Measurements from ENCODE around the gene SASH3. TPM values are rescaled to one million over a fixed set of nuclear protein-coding genes. Genes with fewer than 3 reads are reported as not detected.

Gene SASH3
- total and polyA plus RNA-seq, 7 donors: 1.7 to 48.3 (median 6.7) TPM

DNA sequence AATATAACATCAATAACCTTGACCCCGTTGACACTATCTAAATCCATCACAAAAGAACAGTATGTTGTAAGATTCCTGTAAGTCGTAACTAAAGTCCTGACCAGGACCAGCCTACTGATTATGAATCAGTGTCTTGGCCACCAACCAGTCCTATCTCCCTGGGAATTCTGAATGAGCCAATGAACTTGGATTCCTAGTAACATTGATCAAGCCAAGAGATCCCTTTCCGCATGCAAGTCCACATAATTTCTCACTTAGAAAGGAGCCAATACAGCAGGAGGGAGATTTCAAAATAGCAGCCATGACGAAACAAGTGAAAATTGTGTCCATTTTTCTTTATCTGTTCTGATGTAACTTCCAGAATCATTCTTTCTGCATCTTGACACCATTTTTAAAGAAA lies 31.4 kb upstream of the SASH3 start:
- no peaks in the 10 kb centered on the region for H3K27me3 ChIP-seq
- 74 to 79% methylated on average over 4 of the region's 4 CpGs for WGBS, 2 donors
- no peaks in the 10 kb centered on the region for H3K36me3 ChIP-seq
- TF ChIP-seq EP300 (IDR thresholded peaks at IDR 0.05): no peak
- TF ChIP-seq POLR2AphosphoS5 (IDR thresholded peaks at IDR 0.05): peak in 3 of 4 donors; percentile 15 to 35 (median 31)
- intact Hi-C loops (cut with DNase I): no loop called here
- H3K4me1 ChIP-seq: no peaks in the 10 kb centered on the region
- peak; percentile 75 for DNase-seq
- H3K4me3 ChIP-seq: no peak overlapping the region
- H3K9me3 ChIP-seq: no peaks in the 10 kb centered on the region
- H3K27ac ChIP-seq: peak overlapping the region in 1 of 4 donors; percentile 36

DNA sequence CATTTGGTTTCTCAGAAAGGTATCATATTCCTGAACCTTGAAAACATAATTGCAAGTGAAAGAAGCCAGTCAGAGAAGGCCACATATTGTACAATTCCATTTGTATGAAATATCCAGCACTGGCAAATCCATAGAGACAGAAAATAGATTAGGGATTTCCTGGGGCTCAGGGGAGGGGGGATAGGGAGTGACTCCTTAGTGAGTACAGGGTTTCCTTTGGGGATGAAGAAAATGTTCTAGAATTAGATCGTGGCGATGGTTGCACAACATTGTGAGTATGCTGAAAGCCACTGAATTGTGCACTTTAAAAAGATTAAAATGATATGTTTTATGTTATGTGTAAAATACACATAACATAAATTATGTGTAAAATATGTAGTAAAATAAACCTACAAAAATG lies 30.7 kb upstream of the SASH3 start:
- 58 to 82% methylated on average over 2 of the region's 2 CpGs for WGBS, 2 donors
- Histone ChIP-seq H3K4me3 (no peak overlapping the region), H3K4me1 (no peaks in the 10 kb centered on the region), H3K36me3 (no peaks in the 10 kb centered on the region), H3K27me3 (no peaks in the 10 kb centered on the region), H3K27ac (peak overlapping the region in 2 of 4 donors; percentile 14 to 36), H3K9me3 (no peaks in the 10 kb centered on the region)
- no peak for DNase-seq
- no peak for TF ChIP-seq EP300 (IDR thresholded peaks at IDR 0.05)
- no peak for TF ChIP-seq CTCF (IDR thresholded peaks at IDR 0.05)
- TF ChIP-seq POLR2A (IDR thresholded peaks at IDR 0.05): no peak
- TF ChIP-seq POLR2AphosphoS5 (IDR thresholded peaks at IDR 0.05): no peak
- intact Hi-C loops (cut with DNase I): no loop called here

DNA sequence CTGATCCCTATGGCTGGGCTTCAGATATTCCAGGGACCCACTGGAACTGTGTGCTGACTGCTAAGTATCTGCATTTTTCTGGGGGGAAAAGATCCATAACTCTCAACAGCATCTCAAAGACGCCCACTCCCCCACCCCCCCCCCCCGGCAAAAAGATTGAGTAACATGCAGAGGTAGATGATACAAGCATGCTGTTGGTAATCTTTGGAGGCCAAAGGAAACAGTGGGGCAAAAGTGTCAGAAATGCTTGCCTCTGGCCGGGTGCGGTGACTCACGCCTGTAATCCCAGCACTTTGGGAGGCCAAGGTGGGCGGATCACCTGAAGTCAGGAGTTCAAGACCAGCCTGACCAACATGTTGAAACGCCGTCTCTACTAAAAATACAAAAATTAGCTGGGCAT lies 28.8 kb upstream of the SASH3 start:
- Histone ChIP-seq H3K27ac (no peak overlapping the region), H3K4me1 (no peaks in the 10 kb centered on the region), H3K36me3 (no peaks in the 10 kb centered on the region), H3K4me3 (no peak overlapping the region), H3K27me3 (no peaks in the 10 kb centered on the region), H3K9me3 (no peaks in the 10 kb centered on the region)
- TF ChIP-seq CTCF (IDR thresholded peaks at IDR 0.05) (no peak), POLR2AphosphoS5 (IDR thresholded peaks at IDR 0.05) (no peak), EP300 (IDR thresholded peaks at IDR 0.05) (no peak), POLR2A (IDR thresholded peaks at IDR 0.05) (no peak)
- DNase-seq: no peak
- intact Hi-C loops (cut with DNase I): no loop called here
- WGBS, 2 donors: 93% methylated on average over 8 of the region's 8 CpGs

- intact Hi-C loops (cut with DNase I): no loop called here
- no peak for DNase-seq
- Histone ChIP-seq H3K27ac (no peak overlapping the region), H3K4me3 (no peak overlapping the region), H3K36me3 (no peaks in the 10 kb centered on the region), H3K27me3 (no peaks in the 10 kb centered on the region), H3K4me1 (no peaks in the 10 kb centered on the region), H3K9me3 (no peaks in the 10 kb centered on the region)
- WGBS, 2 donors: 48 to 67% methylated on average over 22 of the region's 22 CpGs
- no peak for TF ChIP-seq POLR2AphosphoS5 (IDR thresholded peaks at IDR 0.05)
- no peak for TF ChIP-seq POLR2A (IDR thresholded peaks at IDR 0.05)
- TF ChIP-seq EP300 (IDR thresholded peaks at IDR 0.05): no peak
- TF ChIP-seq CTCF (IDR thresholded peaks at IDR 0.05): no peak
Measured at GRCh38 chrX:129754056-129755024, 25.4 kb upstream of the SASH3 start.

DNA sequence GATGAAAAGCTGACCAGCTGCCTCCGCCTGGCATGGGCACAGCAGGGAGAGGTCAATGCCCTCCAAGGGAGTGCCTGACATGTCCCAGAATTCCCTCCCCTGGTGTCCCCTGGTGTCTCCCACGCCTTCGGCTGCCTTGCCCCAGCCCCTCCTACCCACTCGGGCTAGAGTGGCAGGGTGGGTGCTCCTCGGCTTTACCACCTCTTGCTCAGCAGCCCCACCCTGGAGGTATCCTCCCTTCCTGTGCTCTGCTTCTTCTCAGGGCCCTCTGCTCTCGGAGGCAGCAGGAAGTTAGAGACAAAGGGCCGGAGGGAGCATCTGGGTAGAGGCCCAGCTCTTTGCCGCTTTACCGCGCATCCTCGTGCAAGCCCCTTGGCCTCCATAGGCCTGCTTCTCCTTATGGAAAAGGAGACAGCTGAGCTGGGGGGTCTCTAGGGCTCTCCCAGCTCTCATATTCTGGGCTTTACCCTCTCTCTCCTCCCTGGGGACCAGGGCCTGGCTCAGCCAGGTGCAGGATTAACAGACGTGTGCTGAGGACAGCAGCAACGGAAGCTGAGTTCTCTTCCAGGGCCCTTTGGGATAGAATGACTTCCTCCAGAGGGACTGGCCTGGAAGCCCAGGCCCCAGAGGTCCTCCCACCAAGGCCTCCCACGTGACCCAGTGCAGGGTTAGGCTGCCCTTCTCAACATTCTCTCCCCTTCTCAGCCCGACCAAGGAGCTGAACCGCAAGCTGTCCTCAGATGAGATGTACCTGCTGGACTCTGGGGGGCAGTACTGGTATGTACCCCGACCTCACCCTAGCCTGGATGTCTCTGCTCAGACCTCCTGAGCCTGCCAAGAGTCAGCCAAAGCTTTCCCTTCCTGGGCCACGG lies 23.7 kb upstream of the SASH3 start:
- TF ChIP-seq POLR2AphosphoS5 (IDR thresholded peaks at IDR 0.05): no peak
- TF ChIP-seq POLR2A (IDR thresholded peaks at IDR 0.05): no peak
- Histone ChIP-seq H3K36me3 (no peaks in the 10 kb centered on the region), H3K27me3 (no peaks in the 10 kb centered on the region), H3K27ac (no peak overlapping the region), H3K9me3 (no peaks in the 10 kb centered on the region), H3K4me3 (no peak overlapping the region), H3K4me1 (no peaks in the 10 kb centered on the region)
- WGBS, 2 donors: 60 to 79% methylated on average over 18 of the region's 18 CpGs
- intact Hi-C loops (cut with DNase I): no loop called here
- DNase-seq: no peak
